K562 (cell line): ENCODE data around the gene ZNF800. TPM values are rescaled to one million over a fixed set of nuclear protein-coding genes. Genes with fewer than 3 reads are reported as not detected.

ENCODE experiments used
- ATAC-seq: fragments of 200-7000 bp; cut with Tn5 transposase; 3 replicates; pipeline ENCODE4 v1.9.1; 2020; ENCODE audit warnings: moderate library complexity
- BruUV-seq: library from RNA; stranded (reverse); fragments of 400-500 nt; replicated peaks from 2 replicates; lab custom pipeline; 2021; lab: Mats Ljungman, UMichigan
- CTCF ChIA-PET: fragments of 300-600 bp; formaldehyde crosslinking; extraction: SDS; loops from one replicate; lab custom pipeline; 2021; ENCODE audit warnings: low intra/inter-chr PET ratio; lab: Yijun Ruan, JAX
- POLR2A ChIA-PET: fragments of 300-600, 350-650 bp; sonication (Branson Sonifier 250); formaldehyde crosslinking; extraction: SDS; loops from one replicate; lab custom pipeline; 2021; ENCODE audit warnings: antibody characterized with exemption, inconsistent platforms; lab: Yijun Ruan, JAX
- DNase-seq, 4 experiments: peaks; one replicate each; pipeline versions ENCODE4 v3.0.0 to v3.0.0-alpha.2; 2011 to 2018; ENCODE audit warnings: low spot score in 3 of 4, mixed read lengths in 3 of 4; ENCODE audit errors: extremely low read depth in 1 of 4
- FAIRE-seq: peaks from 2 replicates; lab custom pipeline; 2011; peaks lifted over from hg19 to GRCh38; lab: Jason Lieb, UNC
- H2AFZ ChIP-seq: 2 replicates; pipeline ENCODE4 v1.6.0; 2011; ENCODE audit warnings: low read depth, low read length, control low read depth, inconsistent platforms
- H3K27ac ChIP-seq: fragments of 200-600 bp; 3 replicates; pipeline ENCODE4 v1.8.0; 2011; ENCODE audit warnings: low read depth, mild to moderate bottlenecking, control low read depth, inconsistent platforms, low read length, moderate library complexity, mixed read lengths; ENCODE audit errors: extremely low read depth
- H3K27me3 ChIP-seq, 2 experiments: fragments of 300-600 bp in 1 of 2; 2 replicates in 1 of 2; 3 replicates in 1 of 2; pipeline versions ENCODE4 v1.6.0 to v1.8.0; 2011; ENCODE audit warnings: inconsistent platforms in 2 of 2, low read length in 2 of 2, mild to moderate bottlenecking in 1 of 2, mixed read lengths in 1 of 2, moderate library complexity in 1 of 2; ENCODE audit not compliant: control insufficient read depth in 2 of 2, insufficient read depth in 2 of 2
- H3K36me3 ChIP-seq: fragments of 300-600 bp; 3 replicates; pipeline ENCODE4 v1.8.0; 2011; ENCODE audit warnings: mild to moderate bottlenecking, low read length, inconsistent platforms; ENCODE audit not compliant: control insufficient read depth, insufficient read depth
- H3K4me1 ChIP-seq, 2 experiments: fragments of 200-600 bp in 1 of 2; replicated peaks in 1 of 2; 2 replicates in 1 of 2; 3 replicates in 1 of 2; pipeline versions ENCODE4 v1.5.1 to v1.8.0; 2011; ENCODE audit warnings: inconsistent platforms in 2 of 2, low read length in 2 of 2, mild to moderate bottlenecking in 1 of 2, mixed read lengths in 1 of 2, moderate library complexity in 1 of 2; ENCODE audit not compliant: control insufficient read depth in 2 of 2, insufficient read depth in 2 of 2
- H3K4me2 ChIP-seq: 2 replicates; pipeline ENCODE4 v1.6.1; 2011; ENCODE audit warnings: low read length, control low read depth, inconsistent platforms, mixed read lengths; ENCODE audit not compliant: insufficient read depth
- H3K4me3 ChIP-seq: fragments of 200-600 bp; sonication (generic), shearing (Covaris generic); 2 replicates; pipeline ENCODE4 v1.5.1; 2016; ENCODE audit warnings: control low read depth, inconsistent platforms
- H3K79me2 ChIP-seq: fragments of 200-600 bp; 3 replicates; pipeline ENCODE4 v1.8.0; 2011; ENCODE audit warnings: low read length, inconsistent platforms; ENCODE audit not compliant: control insufficient read depth, insufficient read depth
- H3K9ac ChIP-seq, 2 experiments: 2 replicates each; pipeline versions ENCODE4 v1.6.0 to v1.6.1; 2011; ENCODE audit warnings: low read depth in 2 of 2, low read length in 2 of 2, control low read depth in 1 of 2, inconsistent platforms in 1 of 2, mild to moderate bottlenecking in 1 of 2, mixed read lengths in 1 of 2; ENCODE audit not compliant: insufficient read depth in 1 of 2
- H3K9me1 ChIP-seq: one replicate; pipeline ENCODE4 v1.6.0; 2011; ENCODE audit warnings: inconsistent platforms, mild to moderate bottlenecking, low read length, moderate library complexity; ENCODE audit not compliant: control insufficient read depth, insufficient read depth
- H3K9me3 ChIP-seq: replicated peaks from 2 replicates; pipeline ENCODE4 v1.5.1; 2011; ENCODE audit warnings: low read depth, low read length, inconsistent platforms; ENCODE audit not compliant: control insufficient read depth, insufficient read depth
- H4K20me1 ChIP-seq: replicated peaks from 2 replicates; pipeline ENCODE4 v1.6.1; 2011; ENCODE audit warnings: low read length, inconsistent platforms, mixed read lengths; ENCODE audit not compliant: control insufficient read depth, insufficient read depth
- BCOR ChIP-seq: fragments of 450-650 bp; IDR thresholded peaks from 2 replicates; pipeline ENCODE4 v1.6.1; 2016
- BMI1 ChIP-seq: fragments of 150-350 bp; IDR thresholded peaks from 2 replicates; pipeline ENCODE4 v1.6.1; 2014; ENCODE audit warnings: low read length
- MEIS2 ChIP-seq: fragments of 450-650 bp; IDR thresholded peaks from 2 replicates; pipeline ENCODE4 v1.6.1; 2014; ENCODE audit warnings: mild to moderate bottlenecking; ENCODE audit not compliant: partially characterized antibody
- NR2C2 ChIP-seq, 2 experiments: fragments of 200-800 bp in 1 of 2; sonication (Bioruptor generic) in 1 of 2; sonication (generic) in 1 of 2; formaldehyde crosslinking in 1 of 2; IDR thresholded peaks; 2 replicates each; pipeline versions ENCODE4 v1.6.1 to v1.8.0; 2016 to 2022; ENCODE audit warnings: mild to moderate bottlenecking in 1 of 2, missing compliant biosample characterization in 1 of 2, missing genetic modification characterization in 1 of 2, missing genetic modification reagents in 1 of 2
- SPI1 ChIP-seq: IDR thresholded peaks from 2 replicates; pipeline ENCODE4 v1.6.1; 2011; ENCODE audit warnings: low read depth, low read length, control low read depth, borderline replicate concordance
- SREBF1 ChIP-seq: fragments of 150-350 bp; IDR thresholded peaks from 2 replicates; pipeline ENCODE4 v1.6.1; 2014; ENCODE audit warnings: antibody characterized with exemption, low read depth, low read length, borderline replicate concordance
- TEAD2 ChIP-seq: fragments of 450-650 bp; IDR thresholded peaks from 2 replicates; pipeline ENCODE4 v1.6.1; 2016; ENCODE audit warnings: missing genetic modification characterization, control low read depth, missing compliant biosample characterization
- USF1 ChIP-seq: sonication (generic); formaldehyde crosslinking; IDR thresholded peaks from 2 replicates; pipeline ENCODE4 v1.9.0; 2022; ENCODE audit warnings: mild to moderate bottlenecking, missing genetic modification reagents
- ZFP1 ChIP-seq: fragments of 450-650 bp; formaldehyde crosslinking; IDR thresholded peaks from 2 replicates; pipeline ENCODE4 v1.4.0; 2020; ENCODE audit warnings: mild to moderate bottlenecking, mixed read lengths
- ZNF121 ChIP-seq: sonication (generic); formaldehyde crosslinking; conservative IDR thresholded peaks from 2 replicates; pipeline ENCODE4 v1.8.0; 2022; ENCODE audit warnings: missing genetic modification reagents
- WGBS: fragments of 100-300 bp; shearing (Covaris generic); methylation state at CpG from one replicate; pipeline ENCODE4 v1.1.6; 2016; ENCODE audit warnings: low coverage, mixed read lengths; ENCODE audit not compliant: insufficient coverage; ENCODE audit errors: missing lambda C conversion rate; 5-methylcytosine and 5-hydroxymethylcytosine counted together
- in situ Hi-C: fragments of 300-500 bp; cut with MboI; formaldehyde crosslinking; loops from 4 replicates; pipeline ENCODE4 v1.15.0; 2018; ENCODE audit warnings: inconsistent platforms, mixed read lengths
- intact Hi-C: fragments of 100-400 bp; cut with micrococcal nuclease; formaldehyde crosslinking; loops from 2 replicates; pipeline ENCODE4 v1.14.2; 2022
- polyA plus RNA-seq, 8 experiments: library from polyadenylated mRNA; depleted of rRNA in 4 of 8; stranded (reverse) in 5 of 8; unstranded in 3 of 8; fragments of >200 nt; fragmentation: Nextera tagmentation in 2 of 8; fragmentation: Illumina TruSeq in 1 of 8; extraction: Ambion mirVana in 2 of 8; extraction: Trizol in 1 of 8; gene quantifications; 2 replicates each; pipeline versions ENCODE4 v1.2.1 to v1.2.3, GENCODE V29; 2011 to 2014; ENCODE audit warnings: inconsistent platforms in 1 of 8, missing spikeins in 1 of 8
- total RNA-seq, 7 experiments: library from RNA; depleted of rRNA in 6 of 7; stranded (reverse); fragments of >200 nt in 6 of 7; fragmentation: Illumina TruSeq in 2 of 7; extraction: Trizol in 2 of 7; gene quantifications; 2 replicates each; pipeline versions ENCODE4 v1.2.1 to v1.2.3, GENCODE V29; 2011 to 2021; ENCODE audit warnings: low replicate concordance in 1 of 7
- TF ChIP-seq, protein P1 (sequence below): fragments of 250-450 bp; sonication (Bioruptor Pico); IDR thresholded peaks from 2 replicates; pipeline ENCODE4 v1.8.0; 2021; ENCODE audit warnings: moderate library complexity, mild to moderate bottlenecking, inconsistent platforms

Gene ZNF800
- total and polyA plus RNA-seq, 9 of the 15 experiments (the other 6 are each of a cell fraction or from before 2014, with no cell fraction given), result 7.5 to 58.3 (median 33.4) TPM

DNA sequence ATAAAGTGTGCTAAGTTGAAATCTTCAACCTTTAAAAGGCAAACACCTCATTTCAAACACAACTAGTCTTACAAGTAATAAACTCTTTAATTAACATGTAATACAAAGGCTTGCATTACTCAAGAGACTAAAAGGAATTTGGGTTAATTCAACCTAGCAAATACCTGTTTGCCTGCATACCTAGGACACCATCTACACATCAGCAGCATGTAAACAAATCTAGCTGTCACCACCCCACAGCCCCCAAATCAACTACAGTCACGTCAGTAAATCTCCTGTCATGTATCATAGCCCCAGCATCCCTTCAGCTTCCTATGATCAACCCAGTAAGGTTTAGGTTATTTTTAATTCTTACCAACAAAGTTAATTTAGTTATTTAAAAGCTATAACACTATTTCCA lies 33.5 kb downstream of the ZNF800 start:
- H3K4me2 ChIP-seq, result no peak overlapping the region
- no peaks in the 10 kb centered on the region for H3K9me3 ChIP-seq
- peaks cover 56% of the 10 kb centered on the region for H3K79me2 ChIP-seq
- FAIRE-seq (no peak), ATAC-seq (no peak), DNase-seq (no peak)
- no peaks in the 10 kb centered on the region for H3K9me1 ChIP-seq
- intact Hi-C loops (no loop called here), in situ Hi-C loops (no loop called here)
- no peak overlapping the region for H3K27ac ChIP-seq
- no peak overlapping the region for H2AFZ ChIP-seq
- CTCF ChIA-PET, result no interaction called here
- H3K9ac ChIP-seq, result no peak overlapping the region
- no peaks in the 10 kb centered on the region for H3K27me3 ChIP-seq
- WGBS, result 90% methylated on average over 1 of the region's 1 CpG
- H3K36me3 ChIP-seq, result peaks cover 96% of the 10 kb centered on the region
- H3K4me3 ChIP-seq, result no peak overlapping the region
- no peaks in the 10 kb centered on the region for H4K20me1 ChIP-seq
- H3K4me1 ChIP-seq, result peaks cover 12 to 18% of the 10 kb centered on the region in 2 experiments; a peak in 4 of 5 replicates
- POLR2A ChIA-PET, result interaction anchor here (0.9 to 1.9 kb wide), 3 partner anchors 9 to 302 kb away, joined by 3 to 5 read pairs (median 5); no protein-coding TSS in a partner anchor
- BruUV-seq, result no TSS peak
- TF ChIP-seq TEAD2 (0 out of 2 replicates have a peak, but pooled peaks have one; percentile 15), BMI1 (no peak)

DNA sequence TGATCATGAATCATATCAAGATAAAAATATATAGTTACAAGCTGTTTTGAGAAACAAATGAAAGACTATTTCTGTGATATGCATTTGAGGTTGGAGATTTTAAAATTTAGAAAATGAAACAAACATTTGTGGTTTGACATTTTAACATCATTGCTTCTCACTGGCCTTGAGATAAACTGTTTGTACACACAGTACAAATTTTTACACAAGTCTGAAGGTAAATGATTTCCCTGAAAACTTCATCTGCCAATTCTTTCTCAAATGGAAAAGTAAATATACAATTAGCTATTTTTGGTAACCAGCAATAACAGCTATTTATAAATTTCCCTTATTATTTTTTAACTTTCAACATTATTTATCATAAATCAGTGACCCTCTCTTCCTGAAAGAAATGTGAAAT lies 38.6 kb downstream of the ZNF800 start:
- in situ Hi-C loops, result no loop called here
- ChIA-PET CTCF (no interaction called here), POLR2A (interaction anchor here (1.0 to 1.4 kb wide), 3 partner anchors 8 to 28 kb away, joined by 3 to 11 read pairs (median 4); no protein-coding TSS in a partner anchor)
- Histone ChIP-seq H3K27ac (no peak overlapping the region), H3K4me3 (no peak overlapping the region), H3K9me3 (no peaks in the 10 kb centered on the region), H3K4me2 (no peak overlapping the region), H4K20me1 (no peaks in the 10 kb centered on the region), H3K27me3 (no peaks in the 10 kb centered on the region), H3K36me3 (peaks cover 61% of the 10 kb centered on the region), H2AFZ (no peak overlapping the region), H3K4me1 (no peaks in the 10 kb centered on the region), H3K9ac (no peak overlapping the region), H3K79me2 (peaks cover 9% of the 10 kb centered on the region; the same call in 1 of the 3 replicates), H3K9me1 (no peaks in the 10 kb centered on the region)
- intact Hi-C loops, result no loop called here
- TF ChIP-seq SPI1 (no peak), USF1 (no peak), NR2C2 (CRISPR knock-in tag; IDR thresholded peaks at IDR 0.05) (no peak), NR2C2 (tag; IDR thresholded peaks at IDR 0.05) (no peak), ZFP1 (CRISPR knock-in tag) (no peak), BCOR (no peak), ZNF121 (CRISPR knock-in tag) (no peak), SREBF1 (no peak), MEIS2 (no peak)
- TF ChIP-seq, protein P1, sequence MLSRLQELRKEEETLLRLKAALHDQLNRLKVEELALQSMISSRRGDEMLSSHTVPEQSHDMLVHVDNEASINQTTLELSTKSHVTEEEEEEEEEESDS (CRISPR knock-in tag), result no peak
- DNase-seq (no peak), FAIRE-seq (no peak), ATAC-seq (no peak)
- BruUV-seq, result no TSS peak
